ENCODE results near the gene SLC7A6OS. TPM values are rescaled to one million over a fixed set of nuclear protein-coding genes. Genes with fewer than 3 reads are reported as not detected.

Gene SLC7A6OS
- total and polyA plus RNA-seq, 10 of the 15 experiments (the other 5 are each of a cell fraction or from before 2014, with no cell fraction given) = 2.9 to 27.4 (median 16.9) TPM

DNA sequence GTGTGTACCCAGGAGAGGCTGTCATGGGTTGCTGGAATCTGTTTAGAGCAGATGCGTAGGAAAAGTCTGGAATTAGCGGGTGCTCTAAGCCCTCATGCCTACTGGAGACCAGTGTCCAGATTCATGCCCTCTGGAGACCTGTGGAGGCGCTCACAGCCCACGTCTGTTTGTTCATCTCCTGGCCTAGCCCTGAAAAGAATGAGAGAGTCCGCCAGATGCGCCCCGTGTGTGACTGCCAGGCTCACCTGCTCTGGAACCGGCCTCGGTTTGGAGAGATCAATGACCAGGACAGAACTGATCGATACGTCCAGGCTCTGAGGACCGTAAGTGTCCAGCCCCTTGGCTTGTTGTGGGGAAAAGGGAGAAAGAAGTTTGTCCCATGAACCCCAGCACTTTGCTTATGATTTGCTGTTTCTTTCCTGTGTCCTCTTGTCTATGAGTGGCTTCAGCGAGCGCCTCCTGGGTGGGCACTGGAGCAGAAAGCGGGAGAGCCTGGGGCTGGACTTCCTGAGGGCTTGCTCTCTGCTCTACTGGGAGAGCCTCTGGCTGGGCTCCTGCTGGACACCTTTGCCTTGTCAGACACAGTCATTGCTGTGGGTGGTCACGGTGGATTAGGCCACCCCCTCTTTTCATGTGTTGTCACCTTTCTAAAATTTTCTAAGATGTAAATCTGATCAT, 35.4 kb upstream of the SLC7A6OS start:
- Histone ChIP-seq H3K79me2 (ENCODE audit: control insufficient read depth, insufficient read depth, low read length) (no peaks in the 10 kb centered on the region), H3K4me1 (ENCODE audit: control insufficient read depth, insufficient read depth, low read length) (no peaks in the 10 kb centered on the region), H3K27ac (ENCODE audit: control insufficient read depth, insufficient read depth) (no peak overlapping the region), H2AFZ (ENCODE audit: control insufficient read depth, low read depth, low read length) (no peak overlapping the region), H4K20me1 (ENCODE audit: control insufficient read depth, insufficient read depth) (no peaks in the 10 kb centered on the region; the same call in 1 of the 2 replicates), H3K27me3 (replicated peaks in 1 of 2; ENCODE audit: control insufficient read depth in 2 of 2, insufficient read depth in 2 of 2, low read length in 1 of 2) (no peaks in the 10 kb centered on the region), H3K9ac (ENCODE audit: control insufficient read depth, insufficient read depth, low read length) (no peak overlapping the region), H3K4me2 (ENCODE audit: control insufficient read depth, insufficient read depth) (no peak overlapping the region), H3K36me3 (ENCODE audit: control insufficient read depth in 2 of 2, insufficient read depth in 2 of 2, low read length in 1 of 2) (peaks cover 21 to 29% of the 10 kb centered on the region in 2 experiments), H3K4me3 (no peak overlapping the region), H3K9me3 (replicated peaks; ENCODE audit: control insufficient read depth, insufficient read depth, low read length) (no peaks in the 10 kb centered on the region)
- DNase-seq (ENCODE audit: low read depth, low spot score) (no peak), ATAC-seq (no peak), FAIRE-seq (no peak)
- intact Hi-C loops (cut with micrococcal nuclease; ENCODE audit: unreplicated experiment) (no loop called here), in situ Hi-C loops (cut with MboI) (no loop called here)
- BruUV-seq (replicated peaks) = no TSS peak
- SMC1A ChIA-PET (ENCODE audit: uncharacterized antibody, unreplicated experiment) = interaction anchor here (1.4 kb wide), 1 partner anchor 10 kb away, joined by 4 read pairs; no protein-coding TSS in a partner anchor
- TF ChIP-seq, protein P1, sequence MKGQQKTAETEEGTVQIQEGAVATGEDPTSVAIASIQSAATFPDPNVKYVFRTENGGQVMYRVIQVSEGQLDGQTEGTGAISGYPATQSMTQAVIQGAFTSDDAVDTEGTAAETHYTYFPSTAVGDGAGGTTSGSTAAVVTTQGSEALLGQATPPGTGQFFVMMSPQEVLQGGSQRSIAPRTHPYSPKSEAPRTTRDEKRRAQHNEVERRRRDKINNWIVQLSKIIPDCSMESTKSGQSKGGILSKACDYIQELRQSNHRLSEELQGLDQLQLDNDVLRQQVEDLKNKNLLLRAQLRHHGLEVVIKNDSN (IDR thresholded peaks at IDR 0.05; ENCODE audit: borderline replicate concordance, extremely low read length, insufficient read depth, low read depth, low read length) = no peak
- no peak for TF ChIP-seq STAT1 (conservative IDR thresholded peaks at IDR 0.05)
- TF ChIP-seq RCOR1 (conservative IDR thresholded peaks at IDR 0.05; ENCODE audit: low read depth, low read length) = no peak
- no peak for TF ChIP-seq BACH1 (IDR thresholded peaks at IDR 0.05; ENCODE audit: borderline replicate concordance)
- TF ChIP-seq, protein P2, sequence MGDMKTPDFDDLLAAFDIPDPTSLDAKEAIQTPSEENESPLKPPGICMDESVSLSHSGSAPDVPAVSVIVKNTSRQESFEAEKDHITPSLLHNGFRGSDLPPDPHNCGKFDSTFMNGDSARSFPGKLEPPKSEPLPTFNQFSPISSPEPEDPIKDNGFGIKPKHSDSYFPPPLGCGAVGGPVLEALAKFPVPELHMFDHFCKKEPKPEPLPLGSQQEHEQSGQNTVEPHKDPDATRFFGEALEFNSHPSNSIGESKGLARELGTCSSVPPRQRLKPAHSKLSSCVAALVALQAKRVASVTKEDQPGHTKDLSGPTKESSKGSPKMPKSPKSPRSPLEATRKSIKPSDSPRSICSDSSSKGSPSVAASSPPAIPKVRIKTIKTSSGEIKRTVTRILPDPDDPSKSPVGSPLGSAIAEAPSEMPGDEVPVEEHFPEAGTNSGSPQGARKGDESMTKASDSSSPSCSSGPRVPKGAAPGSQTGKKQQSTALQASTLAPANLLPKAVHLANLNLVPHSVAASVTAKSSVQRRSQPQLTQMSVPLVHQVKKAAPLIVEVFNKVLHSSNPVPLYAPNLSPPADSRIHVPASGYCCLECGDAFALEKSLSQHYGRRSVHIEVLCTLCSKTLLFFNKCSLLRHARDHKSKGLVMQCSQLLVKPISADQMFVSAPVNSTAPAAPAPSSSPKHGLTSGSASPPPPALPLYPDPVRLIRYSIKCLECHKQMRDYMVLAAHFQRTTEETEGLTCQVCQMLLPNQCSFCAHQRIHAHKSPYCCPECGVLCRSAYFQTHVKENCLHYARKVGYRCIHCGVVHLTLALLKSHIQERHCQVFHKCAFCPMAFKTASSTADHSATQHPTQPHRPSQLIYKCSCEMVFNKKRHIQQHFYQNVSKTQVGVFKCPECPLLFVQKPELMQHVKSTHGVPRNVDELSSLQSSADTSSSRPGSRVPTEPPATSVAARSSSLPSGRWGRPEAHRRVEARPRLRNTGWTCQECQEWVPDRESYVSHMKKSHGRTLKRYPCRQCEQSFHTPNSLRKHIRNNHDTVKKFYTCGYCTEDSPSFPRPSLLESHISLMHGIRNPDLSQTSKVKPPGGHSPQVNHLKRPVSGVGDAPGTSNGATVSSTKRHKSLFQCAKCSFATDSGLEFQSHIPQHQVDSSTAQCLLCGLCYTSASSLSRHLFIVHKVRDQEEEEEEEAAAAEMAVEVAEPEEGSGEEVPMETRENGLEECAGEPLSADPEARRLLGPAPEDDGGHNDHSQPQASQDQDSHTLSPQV (IDR thresholded peaks at IDR 0.05) = no peak
- TF ChIP-seq TARDBP (IDR thresholded peaks at IDR 0.05; ENCODE audit: borderline replicate concordance) = no peak
- TF ChIP-seq SREBF2 (IDR thresholded peaks at IDR 0.05; ENCODE audit: low read length) = no peak
- TF ChIP-seq MYB (IDR thresholded peaks at IDR 0.05; ENCODE audit: borderline replicate concordance, low read depth, low read length) = no peak
- 96% methylated on average over 16 of the region's 16 CpGs for WGBS (ENCODE audit: insufficient coverage, insufficient replicate concordance, low lambda C conversion rate, missing lambda C conversion rate)
- RAD21 ChIA-PET (ENCODE audit: unreplicated experiment) = no interaction called here
- POLR2A ChIA-PET = no interaction called here
- CTCF ChIA-PET = no interaction called here
